ENCODE data around the gene METTL23. TPM values are rescaled to one million over a fixed set of nuclear protein-coding genes. Genes with fewer than 3 reads are reported as not detected.
A peak's percentile ranks its signal among the peaks of the same experiment; 100 is the strongest.

Gene METTL23
- polyA plus RNA-seq (2012; ENCODE audit: insufficient read length, low read depth) = 35.7 TPM

- TF ChIP-seq FOXP2 (optimal IDR thresholded peaks at IDR 0.05; ENCODE audit: borderline replicate concordance, extremely low read depth, extremely low read length, insufficient read depth) (peak; percentile 61), POLR2AphosphoS5 (IDR thresholded peaks at IDR 0.05; ENCODE audit: low read depth, low read length) (peak; percentile 82), TAF1 (IDR thresholded peaks at IDR 0.05; ENCODE audit: borderline replicate concordance, insufficient read depth, low read length) (peak; percentile 79), SIN3A (IDR thresholded peaks at IDR 0.05; ENCODE audit: borderline replicate concordance, insufficient read depth, low read length) (peak; percentile 64; the same call in 1 of the 2 replicates), REST (IDR thresholded peaks at IDR 0.05; ENCODE audit: insufficient read depth in 1 of 2, low read depth in 2 of 2, low read length in 2 of 2) (0 out of 4 replicates have a peak, but pooled peaks of 1 of the 2 experiments have one; percentile 30)
Observed at GRCh38 chr17:76726776-76727718, at the start of gene METTL23. METTL23 (plus strand) TSS chr17:76726839; CDS start chr17:76729711, 2,872 bp downstream.

GRCh38 chr17:76677406-76677805, 49.2 kb upstream of the METTL23 start:
- no peak for TF ChIP-seq POLR2AphosphoS5 (IDR thresholded peaks at IDR 0.05; ENCODE audit: low read depth, low read length)
- TF ChIP-seq FOXP2 (optimal IDR thresholded peaks at IDR 0.05; ENCODE audit: borderline replicate concordance, extremely low read depth, extremely low read length, insufficient read depth) = no peak
- TF ChIP-seq SIN3A (IDR thresholded peaks at IDR 0.05; ENCODE audit: borderline replicate concordance, insufficient read depth, low read length) = no peak
- no peak for TF ChIP-seq TAF1 (IDR thresholded peaks at IDR 0.05; ENCODE audit: borderline replicate concordance, insufficient read depth, low read length)
- no peak for TF ChIP-seq REST (IDR thresholded peaks at IDR 0.05; ENCODE audit: insufficient read depth in 1 of 2, low read depth in 2 of 2, low read length in 2 of 2)

GRCh38 chr17:76678330-76678729, 48.3 kb upstream of the METTL23 start:
- TF ChIP-seq FOXP2 (optimal IDR thresholded peaks at IDR 0.05; ENCODE audit: borderline replicate concordance, extremely low read depth, extremely low read length, insufficient read depth) (no peak), POLR2AphosphoS5 (IDR thresholded peaks at IDR 0.05; ENCODE audit: low read depth, low read length) (no peak; the same call in 1 of the 2 replicates), TAF1 (IDR thresholded peaks at IDR 0.05; ENCODE audit: borderline replicate concordance, insufficient read depth, low read length) (no peak), REST (IDR thresholded peaks at IDR 0.05; ENCODE audit: insufficient read depth in 1 of 2, low read depth in 2 of 2, low read length in 2 of 2) (no peak), SIN3A (IDR thresholded peaks at IDR 0.05; ENCODE audit: borderline replicate concordance, insufficient read depth, low read length) (no peak)

GRCh38 chr17:76679239-76679638, 47.4 kb upstream of the METTL23 start:
- TF ChIP-seq POLR2AphosphoS5 (IDR thresholded peaks at IDR 0.05; ENCODE audit: low read depth, low read length) (no peak), REST (IDR thresholded peaks at IDR 0.05; ENCODE audit: insufficient read depth in 1 of 2, low read depth in 2 of 2, low read length in 2 of 2) (no peak), SIN3A (IDR thresholded peaks at IDR 0.05; ENCODE audit: borderline replicate concordance, insufficient read depth, low read length) (no peak), FOXP2 (optimal IDR thresholded peaks at IDR 0.05; ENCODE audit: borderline replicate concordance, extremely low read depth, extremely low read length, insufficient read depth) (no peak), TAF1 (IDR thresholded peaks at IDR 0.05; ENCODE audit: borderline replicate concordance, insufficient read depth, low read length) (no peak)

Measured in PFSK-1 (cell line).